SJCRH30 (cell line): ENCODE measurements around the gene SORCS2. TPM values are rescaled to one million over a fixed set of nuclear protein-coding genes. Genes with fewer than 3 reads are reported as not detected.

Experiments
- DNase-seq, 2 experiments: peaks; one replicate each; pipeline ENCODE4 v3.0.0-alpha.2; 2015 to 2020
- H3K27ac ChIP-seq: fragments of 250-450 bp; sonication (Bioruptor Pico); 2 replicates; pipeline ENCODE4 v1.5.1; 2020; ENCODE audit warnings: mild to moderate bottlenecking, moderate library complexity
- H3K27me3 ChIP-seq: fragments of 250-450 bp; sonication (Bioruptor Pico); 2 replicates; pipeline ENCODE4 v1.5.1; 2020; ENCODE audit warnings: mild to moderate bottlenecking, moderate library complexity
- H3K36me3 ChIP-seq: fragments of 250-450 bp; sonication (Bioruptor Pico); 2 replicates; pipeline ENCODE4 v1.5.1; 2020; ENCODE audit warnings: mild to moderate bottlenecking, moderate library complexity
- H3K4me1 ChIP-seq: fragments of 250-450 bp; sonication (Bioruptor Pico); 2 replicates; pipeline ENCODE4 v1.5.1; 2020; ENCODE audit warnings: mild to moderate bottlenecking, moderate library complexity
- H3K4me3 ChIP-seq: fragments of 250-450 bp; sonication (Bioruptor Pico); 2 replicates; pipeline ENCODE4 v1.5.1; 2020; ENCODE audit warnings: mild to moderate bottlenecking, moderate library complexity
- H3K9me3 ChIP-seq: fragments of 250-450 bp; sonication (Bioruptor Pico); replicated peaks from 2 replicates; pipeline ENCODE4 v1.5.1; 2020; ENCODE audit warnings: mild to moderate bottlenecking, moderate library complexity
- total RNA-seq: library from RNA; depleted of rRNA; stranded (reverse); fragments of >200 nt; shearing (Covaris generic); gene quantifications from 2 replicates; pipeline ENCODE4 v1.2.3, GENCODE V29; 2014

Gene SORCS2
- total RNA-seq, 1 experiment from 2014 or later: 1.4 TPM

GRCh38 chr4:7322166-7322991, 130.0 kb downstream of the SORCS2 start:
- DNase-seq: peak in 1 of 2 experiments; percentile 46
- no peaks in the 10 kb centered on the region; the same call in 1 of the 2 replicates for H3K9me3 ChIP-seq
- no peaks in the 10 kb centered on the region for H3K27me3 ChIP-seq
- no peak overlapping the region for H3K4me3 ChIP-seq
- H3K27ac ChIP-seq: no peak overlapping the region
- no peaks in the 10 kb centered on the region for H3K36me3 ChIP-seq
- peaks cover 38% of the 10 kb centered on the region for H3K4me1 ChIP-seq

DNA sequence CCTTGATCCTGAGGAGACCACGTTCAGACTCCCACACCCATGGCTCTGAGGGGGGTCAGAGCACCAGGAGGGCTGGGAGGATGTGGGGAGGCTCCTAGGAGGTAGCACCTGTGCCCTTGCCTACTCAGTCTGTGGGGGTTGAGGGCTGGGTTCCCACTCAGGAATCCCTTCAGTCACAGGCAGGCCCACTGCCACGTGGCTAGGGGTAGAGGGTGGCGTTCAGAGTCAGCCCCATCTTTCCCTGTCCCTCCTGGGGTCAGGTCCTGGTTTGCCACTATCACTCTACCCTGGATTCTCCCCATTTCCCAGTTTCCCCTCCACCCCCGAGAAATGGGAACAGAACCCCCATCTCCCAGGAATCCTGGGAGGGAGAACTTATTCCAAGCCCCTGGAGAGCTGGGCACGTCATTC, 131.1 kb downstream of the SORCS2 start:
- Histone ChIP-seq H3K27ac (no peak overlapping the region), H3K27me3 (no peaks in the 10 kb centered on the region), H3K4me3 (no peak overlapping the region), H3K36me3 (no peaks in the 10 kb centered on the region), H3K4me1 (peaks cover 41% of the 10 kb centered on the region), H3K9me3 (no peaks in the 10 kb centered on the region; the same call in 1 of the 2 replicates)
- DNase-seq: no peak

DNA sequence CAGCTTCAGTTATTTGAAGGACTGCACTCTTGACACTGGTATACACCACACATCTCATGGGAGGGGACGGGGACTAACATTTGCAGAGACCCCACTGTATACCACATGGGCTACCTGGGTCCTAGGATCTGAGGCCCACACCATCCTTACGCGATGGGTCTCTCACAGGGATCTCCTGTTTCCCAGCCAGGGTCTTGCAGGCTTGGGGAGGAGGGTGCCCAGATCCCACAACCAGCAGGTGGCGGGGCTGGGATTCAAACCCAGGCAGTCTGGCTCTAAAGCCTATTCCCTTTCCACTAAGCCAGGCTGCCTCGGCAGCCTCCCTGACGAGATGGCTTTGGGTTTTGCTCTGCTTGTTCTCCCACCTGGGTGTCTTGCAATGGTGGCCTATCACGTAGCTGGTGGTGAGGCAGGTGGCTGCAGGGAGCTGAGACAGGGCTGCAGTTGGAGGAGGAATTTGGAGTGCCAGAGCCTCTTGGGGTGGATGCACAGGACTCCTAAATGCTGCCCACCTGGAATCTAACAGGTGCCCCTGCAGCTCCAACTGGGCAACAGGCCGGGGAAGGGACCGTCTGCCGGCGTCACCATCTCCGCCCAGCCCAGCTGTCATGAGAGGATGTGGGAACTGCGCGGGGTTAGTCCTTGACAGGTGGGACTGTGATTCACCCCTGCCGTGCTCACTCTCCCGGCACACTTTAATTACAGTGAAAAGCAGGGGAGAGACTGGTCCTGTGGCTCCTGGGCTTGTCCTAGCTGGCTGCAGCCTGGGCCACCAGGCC, 131.7 kb downstream of the SORCS2 start:
- Histone ChIP-seq H3K27ac (peak overlapping the region; percentile 18), H3K4me3 (no peak overlapping the region), H3K9me3 (no peaks in the 10 kb centered on the region), H3K27me3 (no peaks in the 10 kb centered on the region), H3K36me3 (no peaks in the 10 kb centered on the region), H3K4me1 (peaks cover 45% of the 10 kb centered on the region)
- peak; percentile 88 to 92 for DNase-seq

- peak; percentile 30 to 56 for DNase-seq
- no peak overlapping the region for H3K4me3 ChIP-seq
- H3K4me1 ChIP-seq: peaks cover 45% of the 10 kb centered on the region
- H3K9me3 ChIP-seq: no peaks in the 10 kb centered on the region
- peak overlapping the region; percentile 18 for H3K27ac ChIP-seq
- no peaks in the 10 kb centered on the region for H3K27me3 ChIP-seq
- H3K36me3 ChIP-seq: no peaks in the 10 kb centered on the region
Observed at GRCh38 chr4:7324651-7325121, 132.3 kb downstream of the SORCS2 start.

- H3K27me3 ChIP-seq: no peaks in the 10 kb centered on the region
- H3K36me3 ChIP-seq: no peaks in the 10 kb centered on the region
- no peak overlapping the region for H3K27ac ChIP-seq
- no peaks in the 10 kb centered on the region for H3K9me3 ChIP-seq
- H3K4me1 ChIP-seq: peaks cover 45% of the 10 kb centered on the region
- no peak overlapping the region for H3K4me3 ChIP-seq
- no peak for DNase-seq
Observed at GRCh38 chr4:7325541-7325940, 133.2 kb downstream of the SORCS2 start.

DNA sequence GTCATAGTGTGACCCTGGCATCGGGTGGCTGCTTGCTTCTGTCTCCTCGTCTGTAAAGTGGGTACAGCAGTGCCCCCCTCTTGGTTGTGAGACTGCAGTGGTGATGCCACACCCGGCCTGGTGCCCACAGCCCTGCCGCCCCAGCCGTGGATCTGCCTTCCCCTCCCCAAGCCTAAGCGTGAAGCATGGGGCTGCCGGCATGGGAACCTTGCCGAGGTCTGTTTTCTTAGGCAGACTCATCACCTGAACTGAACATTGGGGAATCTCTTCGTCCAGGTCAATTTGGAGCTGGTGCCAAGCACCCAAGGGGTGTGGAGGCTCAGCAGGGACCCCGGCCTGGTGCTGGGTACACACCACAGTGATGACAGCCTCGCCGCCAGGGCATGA, 134.0 kb downstream of the SORCS2 start:
- Histone ChIP-seq H3K27me3 (no peaks in the 10 kb centered on the region), H3K27ac (peak overlapping the region; percentile 47; the same call in 1 of the 2 replicates), H3K4me3 (no peak overlapping the region), H3K36me3 (no peaks in the 10 kb centered on the region), H3K4me1 (peaks cover 45% of the 10 kb centered on the region), H3K9me3 (no peaks in the 10 kb centered on the region)
- DNase-seq: no peak

DNA sequence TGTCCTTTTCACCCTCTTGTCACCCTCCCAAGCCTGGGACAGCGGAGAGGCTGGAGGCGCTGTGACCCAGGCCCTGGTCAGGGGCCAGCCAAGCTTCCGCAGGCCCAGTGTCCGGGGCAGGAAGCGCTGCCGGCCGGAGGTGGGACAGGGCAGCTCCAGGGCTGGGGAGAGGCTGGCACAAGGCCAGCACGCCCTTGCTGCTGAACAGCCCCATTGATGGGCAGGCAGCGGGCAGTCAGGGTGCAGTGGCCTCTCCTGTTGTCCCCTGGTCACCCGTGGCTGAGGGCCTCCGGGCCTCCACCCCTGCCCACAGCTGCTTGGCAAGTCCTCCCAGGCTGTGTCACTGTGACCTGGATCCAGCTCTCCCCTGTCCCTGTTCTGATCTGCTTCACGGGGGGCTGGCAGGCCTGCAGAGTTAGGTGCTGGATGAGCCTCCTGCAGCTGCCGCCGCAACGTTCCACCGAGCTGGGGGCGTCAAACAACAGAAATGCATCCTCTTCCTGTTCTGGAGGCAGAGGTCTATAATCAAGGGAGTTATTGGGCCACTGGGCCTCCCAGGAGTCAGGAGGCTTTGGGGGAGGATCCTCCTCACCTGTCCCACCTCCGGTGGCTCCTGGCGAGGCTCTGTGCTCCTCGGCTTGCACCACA, 134.5 kb downstream of the SORCS2 start:
- Histone ChIP-seq H3K9me3 (no peaks in the 10 kb centered on the region), H3K36me3 (no peaks in the 10 kb centered on the region), H3K27ac (peak overlapping the region; percentile 47), H3K4me1 (peaks cover 45% of the 10 kb centered on the region), H3K27me3 (no peaks in the 10 kb centered on the region), H3K4me3 (peak overlapping the region; percentile 18)
- DNase-seq: peak; percentile 35 to 57

- no peaks in the 10 kb centered on the region for H3K9me3 ChIP-seq
- H3K4me3 ChIP-seq: peak overlapping the region; percentile 18
- H3K4me1 ChIP-seq: peaks cover 49% of the 10 kb centered on the region
- H3K27ac ChIP-seq: peak overlapping the region; percentile 47
- no peaks in the 10 kb centered on the region for H3K27me3 ChIP-seq
- peak; percentile 35 to 68 for DNase-seq
- no peaks in the 10 kb centered on the region for H3K36me3 ChIP-seq
Observed at GRCh38 chr4:7327341-7327885, 135.1 kb downstream of the SORCS2 start.

DNA sequence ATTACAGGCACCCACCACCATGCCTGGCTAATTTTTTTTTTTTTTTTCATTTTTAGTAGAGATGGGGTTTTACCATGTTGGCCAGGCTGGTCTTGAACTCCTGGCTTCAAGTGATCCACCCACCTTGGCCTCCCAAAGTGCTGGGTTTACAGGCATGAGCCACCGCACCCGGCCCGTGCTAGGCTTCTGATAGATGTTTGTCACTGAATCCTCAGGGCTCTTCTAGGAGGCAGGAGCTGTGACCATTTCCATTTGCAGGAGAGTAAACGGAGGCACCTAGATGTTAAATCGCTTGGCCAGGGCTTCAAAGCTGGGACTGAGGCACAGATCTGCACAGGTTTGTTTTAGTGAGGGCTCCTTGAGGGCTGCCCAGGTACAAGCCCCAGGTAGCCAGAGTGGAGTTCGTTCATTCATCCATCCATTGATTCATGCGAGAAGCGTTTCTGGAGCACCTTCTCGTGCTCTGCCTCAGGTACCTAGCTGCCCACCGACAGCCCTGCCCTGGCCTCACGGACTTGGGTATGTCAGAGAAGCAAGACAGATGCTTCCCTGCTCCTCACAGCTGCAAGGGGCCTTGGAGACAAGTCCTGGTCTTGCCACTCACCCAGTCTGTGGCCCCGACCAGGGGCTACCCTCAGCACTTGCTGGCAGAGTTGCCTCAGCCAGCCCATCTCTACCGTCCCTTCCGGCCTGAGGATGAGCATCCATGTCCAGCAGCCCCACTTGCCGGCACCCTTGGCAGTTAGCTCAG, 136.0 kb downstream of the SORCS2 start:
- no peak overlapping the region for H3K27ac ChIP-seq
- no peak overlapping the region for H3K4me3 ChIP-seq
- H3K4me1 ChIP-seq: peaks cover 47% of the 10 kb centered on the region
- no peaks in the 10 kb centered on the region for H3K27me3 ChIP-seq
- H3K36me3 ChIP-seq: no peaks in the 10 kb centered on the region
- no peaks in the 10 kb centered on the region for H3K9me3 ChIP-seq
- no peak for DNase-seq

DNA sequence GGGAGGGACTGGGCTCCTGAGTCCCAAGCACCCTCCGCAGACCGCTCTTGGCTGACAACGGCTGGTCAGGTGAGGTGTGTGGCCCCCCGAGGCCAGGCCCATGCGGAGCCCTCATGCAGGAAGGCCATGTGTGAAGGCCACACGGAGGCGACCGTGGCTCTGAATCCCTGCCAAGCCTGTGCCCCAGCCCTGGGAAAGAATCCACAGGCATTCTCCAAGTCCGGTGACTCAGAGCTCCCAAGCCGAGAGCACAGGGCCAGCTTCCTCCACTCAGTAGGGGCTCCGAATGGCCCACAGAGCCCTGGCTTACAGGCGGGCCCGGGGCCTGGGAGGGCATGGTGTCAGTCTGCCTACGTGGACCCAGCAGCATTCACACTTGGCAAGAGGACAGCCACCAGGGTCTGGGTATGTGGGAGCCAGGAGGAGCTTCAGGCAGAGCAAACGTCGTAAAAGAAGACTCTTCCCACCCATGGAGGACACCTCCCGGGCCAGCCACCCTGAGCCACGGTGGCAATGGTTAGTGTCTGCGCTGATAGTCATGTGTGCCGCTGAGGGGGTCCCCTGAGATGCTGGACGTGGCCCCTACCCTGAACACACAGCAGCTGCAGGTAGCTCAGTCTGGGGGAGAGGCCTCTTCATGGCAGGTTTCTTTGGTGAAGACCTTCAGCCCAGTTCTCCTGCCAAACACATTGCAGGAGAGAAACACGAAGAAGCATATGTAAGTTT, 136.7 kb downstream of the SORCS2 start:
- peaks cover 42% of the 10 kb centered on the region for H3K4me1 ChIP-seq

DNA sequence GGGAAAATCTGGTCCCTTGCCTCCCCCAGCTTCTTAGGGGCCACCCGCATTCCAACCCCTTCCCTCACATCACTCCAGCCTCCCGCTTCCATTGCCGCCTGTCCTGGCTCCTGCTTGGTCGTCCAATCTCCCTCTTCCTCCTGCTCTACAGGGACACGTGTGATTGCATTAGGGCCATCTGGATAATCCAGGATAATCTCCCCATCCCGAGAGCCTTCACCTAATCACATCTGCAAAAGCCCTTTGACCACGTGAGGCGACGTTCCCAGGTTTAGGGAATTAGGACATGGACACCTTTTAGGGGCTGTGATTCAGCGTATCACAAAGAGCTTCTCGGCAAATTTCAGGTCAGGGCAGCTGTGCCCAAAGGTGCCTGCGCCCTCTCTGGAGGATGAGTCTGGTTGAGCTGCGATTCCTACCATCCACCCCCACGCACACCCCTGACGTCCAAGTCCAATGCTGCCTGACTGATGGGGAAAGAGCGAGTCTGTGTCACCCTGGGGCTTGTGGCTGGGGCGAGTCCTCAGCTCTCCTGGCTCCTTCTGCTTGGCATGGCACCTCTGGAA, 137.8 kb downstream of the SORCS2 start:
- Histone ChIP-seq H3K9me3 (no peaks in the 10 kb centered on the region), H3K27ac (no peak overlapping the region), H3K36me3 (no peaks in the 10 kb centered on the region), H3K27me3 (no peaks in the 10 kb centered on the region), H3K4me1 (peaks cover 35% of the 10 kb centered on the region), H3K4me3 (no peak overlapping the region)
- DNase-seq: no peak

More for the DNA sequence above, 136.7 kb downstream of the SORCS2 start:
- no peaks in the 10 kb centered on the region for H3K9me3 ChIP-seq
- peak; percentile 33 to 53 for DNase-seq
- H3K27me3 ChIP-seq: no peaks in the 10 kb centered on the region
- no peak overlapping the region for H3K4me3 ChIP-seq
- H3K27ac ChIP-seq: no peak overlapping the region
- H3K36me3 ChIP-seq: no peaks in the 10 kb centered on the region

DNA sequence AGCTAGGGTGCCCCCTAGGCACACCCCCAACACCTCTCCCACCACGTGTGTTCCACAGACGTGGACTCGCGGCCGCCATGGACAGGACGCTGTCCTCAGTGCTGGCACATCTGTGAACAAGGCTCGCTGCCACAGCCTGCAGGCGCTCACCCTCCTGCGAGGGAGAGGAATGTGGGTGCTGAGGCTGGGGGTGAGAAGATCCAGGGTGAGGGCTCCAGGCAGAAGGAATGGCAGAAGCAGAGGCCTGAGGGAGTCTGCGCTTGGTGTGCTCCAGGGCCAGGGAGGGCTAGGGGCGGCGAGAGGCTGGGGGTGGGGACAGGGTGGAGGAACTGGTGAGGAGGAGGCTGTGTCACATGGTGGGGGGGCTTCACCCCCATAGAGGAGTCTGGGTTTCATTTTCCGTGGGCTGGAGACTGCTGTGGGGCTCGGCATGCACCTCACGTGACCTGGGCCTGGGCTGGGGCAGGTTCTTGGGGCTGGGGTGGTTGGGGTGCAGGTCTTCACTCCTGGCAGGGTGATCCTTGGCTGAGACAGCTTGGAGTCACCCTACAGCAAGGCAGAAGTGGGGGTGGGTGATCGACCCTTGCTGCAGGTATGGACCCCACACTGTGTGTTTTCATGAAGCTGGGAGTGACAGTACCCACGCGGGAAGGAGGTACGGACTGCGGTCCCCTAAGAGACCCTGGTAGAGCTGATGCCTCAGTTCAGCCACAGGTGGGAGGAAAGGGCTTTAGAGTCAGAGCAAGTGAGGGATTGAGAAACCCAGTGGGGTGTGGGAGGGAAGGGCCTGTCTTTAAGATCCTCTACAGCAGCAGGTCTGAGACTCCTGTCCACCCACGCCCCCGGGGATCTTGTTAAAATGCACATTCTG, 138.7 kb downstream of the SORCS2 start:
- Histone ChIP-seq H3K27ac (no peak overlapping the region), H3K9me3 (no peaks in the 10 kb centered on the region), H3K27me3 (no peaks in the 10 kb centered on the region), H3K4me1 (peaks cover 40% of the 10 kb centered on the region), H3K36me3 (no peaks in the 10 kb centered on the region), H3K4me3 (no peak overlapping the region)
- no peak for DNase-seq

GRCh38 chr4:7331682-7332000, 139.3 kb downstream of the SORCS2 start:
- no peak for DNase-seq
- Histone ChIP-seq H3K27me3 (no peaks in the 10 kb centered on the region), H3K9me3 (no peaks in the 10 kb centered on the region), H3K4me1 (peaks cover 36% of the 10 kb centered on the region), H3K27ac (no peak overlapping the region), H3K36me3 (no peaks in the 10 kb centered on the region), H3K4me3 (no peak overlapping the region)
